D721Med (cell line): ENCODE data around the gene TWF2.

Source experiments
- DNase-seq: peaks from one replicate; pipeline ENCODE4 v3.0.0; 2011; ENCODE audit warnings: low spot score; ENCODE audit not compliant: insufficient read length
- FAIRE-seq: peaks from 2 replicates; lab custom pipeline; 2011; peaks lifted over from hg19 to GRCh38; lab: Jason Lieb, UNC
- CTCF ChIP-seq: IDR thresholded peaks from 2 replicates; pipeline ENCODE4 v1.5.1; 2012; ENCODE audit warnings: mild to moderate bottlenecking, control low read depth; ENCODE audit not compliant: insufficient read depth; ENCODE audit errors: missing control alignments

TWF2 gene

DNA sequence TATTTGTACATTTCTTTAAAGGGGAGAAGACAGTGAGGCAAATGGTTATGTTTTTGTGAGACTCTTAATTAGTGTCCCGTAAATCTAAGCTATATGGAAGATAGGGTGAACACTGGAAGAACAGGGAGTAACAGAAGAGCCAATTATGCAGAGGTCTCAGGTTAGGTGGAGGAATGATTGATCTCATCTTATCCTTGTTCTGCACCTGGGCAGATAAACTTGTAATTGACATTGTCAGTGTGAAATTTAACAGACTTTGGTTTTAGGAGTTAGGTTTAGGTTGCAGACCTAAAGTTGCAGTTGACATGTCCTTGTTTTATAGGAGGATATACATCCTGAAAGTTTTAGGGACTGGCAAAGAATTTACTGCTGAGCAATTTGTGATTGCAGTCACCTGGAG, 3.1 kb upstream of the TWF2 start:
- FAIRE-seq (no peak), DNase-seq (no peak)
- TF ChIP-seq CTCF: no peak

GRCh38 chr3:52240886-52241370, 2.0 kb upstream of the TWF2 start:
- no peak for TF ChIP-seq CTCF
- FAIRE-seq: no peak
- DNase-seq: no peak

DNA sequence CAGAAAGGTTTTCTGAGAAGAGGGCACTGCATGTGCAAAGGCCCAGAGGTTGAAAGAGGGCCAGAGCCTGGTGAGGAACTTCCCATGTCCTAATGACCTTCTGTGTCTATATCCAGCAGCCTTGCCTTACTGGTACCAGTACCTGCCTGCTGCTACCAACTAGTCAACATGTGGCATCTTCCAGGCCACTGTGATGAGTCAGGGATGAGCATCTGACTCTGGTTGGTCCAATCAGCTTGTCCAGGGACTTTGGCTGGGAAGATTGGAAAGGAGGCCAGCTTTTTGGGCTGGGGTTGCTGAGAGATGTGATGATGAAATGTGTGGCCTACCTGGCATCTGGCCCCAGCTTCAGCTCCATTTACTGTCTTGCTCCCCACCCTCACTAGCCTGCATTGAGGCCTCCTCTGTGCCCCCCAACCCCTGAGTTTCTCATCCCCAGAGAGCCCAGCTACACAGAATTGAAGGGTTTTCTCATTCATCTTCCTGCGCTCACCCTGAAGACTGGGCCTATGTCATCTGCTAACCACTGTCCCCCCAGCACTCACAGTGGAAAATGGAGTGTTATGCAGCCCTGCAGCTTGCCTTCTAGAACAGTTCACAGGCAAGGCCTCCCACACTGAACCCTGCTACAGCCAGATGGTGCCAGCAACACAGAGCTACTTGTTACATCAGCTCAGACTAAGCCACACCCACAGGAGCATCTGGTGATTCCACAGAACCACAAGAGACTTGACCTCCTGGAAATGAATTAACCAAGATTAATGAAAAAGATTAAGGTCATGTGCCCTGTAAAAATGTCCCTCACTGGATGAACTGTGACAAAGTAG, 1.3 kb upstream of the TWF2 start:
- peak; percentile 87 for FAIRE-seq
- TF ChIP-seq CTCF: peak; percentile 34
- peak; percentile 88 for DNase-seq

DNA sequence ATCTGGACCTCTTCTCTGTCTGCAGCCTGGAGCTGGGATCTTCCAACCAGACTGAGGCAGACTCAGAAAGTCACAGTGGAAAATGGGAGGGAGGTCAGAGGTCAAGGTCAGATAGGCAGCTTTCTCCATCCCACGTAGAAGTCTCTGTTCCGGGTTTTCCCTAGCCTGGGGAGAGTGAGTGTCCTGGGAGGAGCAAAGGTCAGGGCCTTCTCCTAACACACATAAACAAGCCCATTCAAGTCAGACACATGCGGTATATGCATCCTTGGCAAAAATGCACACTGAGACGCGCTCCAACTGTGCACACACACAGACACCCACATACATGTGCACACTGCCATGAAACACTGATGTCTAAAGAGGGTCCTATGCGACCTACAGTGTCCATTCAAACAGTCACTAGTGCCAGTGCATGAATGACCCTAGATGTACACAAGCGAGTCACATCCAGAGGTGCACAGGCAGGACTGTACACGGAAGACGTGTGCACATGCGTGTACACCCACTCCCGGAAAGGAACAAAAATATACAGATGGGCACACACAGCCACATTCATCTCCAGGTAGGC, 681 bp downstream of the TWF2 start:
- DNase-seq (no peak), FAIRE-seq (no peak)
- no peak for TF ChIP-seq CTCF

DNA sequence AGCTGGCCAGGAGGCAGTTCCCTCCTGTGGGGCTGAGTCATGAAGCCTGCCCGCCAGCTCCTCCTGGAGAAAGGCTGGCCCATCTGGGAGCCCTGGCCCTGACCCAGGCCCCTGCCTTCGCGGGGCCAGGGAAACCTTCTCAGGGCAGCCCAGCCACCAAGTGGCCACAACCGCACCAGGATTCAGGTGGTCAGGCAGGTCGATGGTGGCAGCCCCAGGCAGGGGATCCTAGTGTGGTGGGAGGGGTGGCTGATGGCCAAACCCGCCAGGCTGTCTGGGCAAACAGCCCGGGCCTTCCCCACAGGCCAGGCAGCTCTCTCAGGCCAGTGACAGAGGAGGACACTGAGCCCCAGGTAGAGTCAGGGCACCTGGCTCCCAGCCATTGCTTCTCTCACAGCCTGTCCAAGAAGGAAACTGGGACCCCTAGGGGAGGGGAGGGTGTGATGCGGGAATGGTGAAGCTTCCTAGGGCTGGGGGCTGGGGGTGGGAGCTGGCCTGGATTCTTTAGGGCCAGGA, 1.2 kb downstream of the TWF2 start:
- DNase-seq: no peak
- TF ChIP-seq CTCF: no peak
- no peak for FAIRE-seq

GRCh38 chr3:52237006-52237656, 1.8 kb downstream of the TWF2 start:
- no peak for FAIRE-seq
- no peak for DNase-seq
- TF ChIP-seq CTCF: no peak
